Sigmoid colon (tissue), 4 donors: ENCODE measurements around the gene CHM.

ENCODE experiments used
- EP300 ChIP-seq, 4 donors: sonication (generic); formaldehyde crosslinking; IDR thresholded peaks; one replicate each; pipeline ENCODE4 v1.6.1; 2017; ENCODE audit warnings: antibody characterized with exemption in 4 of 4
- POLR2A ChIP-seq, 2 donors: fragments of 450-650 bp; IDR thresholded peaks; one replicate each; pipeline ENCODE4 v1.6.1; 2016; ENCODE audit warnings: antibody characterized with exemption in 2 of 2, mild to moderate bottlenecking in 2 of 2, moderate library complexity in 2 of 2
- POLR2AphosphoS5 ChIP-seq, 4 donors: sonication (generic); formaldehyde crosslinking; IDR thresholded peaks; one replicate each; pipeline ENCODE4 v1.6.1; 2017; ENCODE audit warnings: antibody characterized with exemption in 4 of 4
- TF ChIP-seq, protein P1 (sequence below), 4 experiments: fragments of 450-650 bp in 3 of 4; fragments of 200-600 bp in 1 of 4; IDR thresholded peaks; one replicate each; pipeline ENCODE4 v1.5.1; 2016 to 2019; ENCODE audit warnings: antibody characterized with exemption in 4 of 4, mild to moderate bottlenecking in 3 of 4, moderate library complexity in 2 of 4

DNA sequence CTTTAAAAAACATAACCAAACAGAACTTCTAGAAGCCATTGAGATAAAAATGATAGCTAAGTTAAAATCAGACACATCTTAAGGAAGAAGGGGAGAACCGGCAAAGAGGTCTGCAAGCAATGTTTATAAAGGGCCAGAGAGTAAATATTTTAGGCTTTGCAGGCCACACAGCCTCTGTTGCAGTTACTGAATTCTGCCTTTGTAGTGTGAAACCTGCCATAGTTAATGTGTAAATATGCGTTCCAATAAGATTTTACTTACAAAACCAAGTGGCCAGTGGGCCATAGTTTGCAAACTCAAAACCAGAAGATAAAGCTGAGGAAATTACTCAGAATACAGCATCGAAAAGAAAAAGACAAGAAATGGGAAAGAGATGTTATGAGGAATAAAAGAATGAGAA is 33.6 kb downstream of the CHM start:
- TF ChIP-seq, protein P1, sequence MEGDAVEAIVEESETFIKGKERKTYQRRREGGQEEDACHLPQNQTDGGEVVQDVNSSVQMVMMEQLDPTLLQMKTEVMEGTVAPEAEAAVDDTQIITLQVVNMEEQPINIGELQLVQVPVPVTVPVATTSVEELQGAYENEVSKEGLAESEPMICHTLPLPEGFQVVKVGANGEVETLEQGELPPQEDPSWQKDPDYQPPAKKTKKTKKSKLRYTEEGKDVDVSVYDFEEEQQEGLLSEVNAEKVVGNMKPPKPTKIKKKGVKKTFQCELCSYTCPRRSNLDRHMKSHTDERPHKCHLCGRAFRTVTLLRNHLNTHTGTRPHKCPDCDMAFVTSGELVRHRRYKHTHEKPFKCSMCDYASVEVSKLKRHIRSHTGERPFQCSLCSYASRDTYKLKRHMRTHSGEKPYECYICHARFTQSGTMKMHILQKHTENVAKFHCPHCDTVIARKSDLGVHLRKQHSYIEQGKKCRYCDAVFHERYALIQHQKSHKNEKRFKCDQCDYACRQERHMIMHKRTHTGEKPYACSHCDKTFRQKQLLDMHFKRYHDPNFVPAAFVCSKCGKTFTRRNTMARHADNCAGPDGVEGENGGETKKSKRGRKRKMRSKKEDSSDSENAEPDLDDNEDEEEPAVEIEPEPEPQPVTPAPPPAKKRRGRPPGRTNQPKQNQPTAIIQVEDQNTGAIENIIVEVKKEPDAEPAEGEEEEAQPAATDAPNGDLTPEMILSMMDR (IDR thresholded peaks at IDR 0.05) = no peak
- TF ChIP-seq EP300 (IDR thresholded peaks at IDR 0.05) (no peak), POLR2A (IDR thresholded peaks at IDR 0.05) (no peak), POLR2AphosphoS5 (IDR thresholded peaks at IDR 0.05) (no peak)
